A549 (cell line): ENCODE measurements around the gene SCRN2. TPM values are rescaled to one million over a fixed set of nuclear protein-coding genes. Genes with fewer than 3 reads are reported as not detected.

Experiments
- ATAC-seq, 2 experiments: fragments of 200-7000 bp in 1 of 2; fragments of >200 bp in 1 of 2; cut with Nextera tagmentation in 1 of 2; cut with Tn5 transposase in 1 of 2; 3 replicates each; pipeline versions ENCODE4 v1.8.0 to v1.9.1; 2018 to 2020; ENCODE audit warnings: mild to moderate bottlenecking in 1 of 2, moderate library complexity in 1 of 2
- CTCF ChIA-PET: fragments of 300-600 bp; sonication (Branson Sonifier 250); formaldehyde crosslinking; extraction: SDS; loops from one replicate; lab custom pipeline; 2021; ENCODE audit warnings: antibody characterized with exemption, inconsistent platforms; lab: Yijun Ruan, JAX
- POLR2A ChIA-PET: fragments of 350-600 bp; formaldehyde crosslinking; extraction: SDS; loops from one replicate; lab custom pipeline; 2021; ENCODE audit warnings: antibody characterized with exemption, inconsistent platforms; lab: Yijun Ruan, JAX
- DNase-seq, 2 experiments: peaks; one replicate each; pipeline versions ENCODE4 v3.0.0 to v3.0.0-alpha.2; 2011 to 2016; ENCODE audit warnings: low read depth in 1 of 2, low spot score in 1 of 2
- FAIRE-seq: peaks from 2 replicates; lab custom pipeline; 2011; peaks lifted over from hg19 to GRCh38; lab: Jason Lieb, UNC
- H3K27ac ChIP-seq, 2 experiments: fragments of >200 bp; sonication (Bioruptor Twin); formaldehyde crosslinking; 3 replicates each; pipeline ENCODE4 v1.5.1; 2016 to 2017
- H3K4me1 ChIP-seq: fragments of >200 bp; sonication (Bioruptor Twin); formaldehyde crosslinking; 3 replicates; pipeline ENCODE4 v1.6.1; 2016
- H3K4me2 ChIP-seq: fragments of >200 bp; sonication (Bioruptor Twin); formaldehyde crosslinking; 3 replicates; pipeline ENCODE4 v1.6.1; 2016
- H3K4me3 ChIP-seq: fragments of >200 bp; sonication (Bioruptor Twin); formaldehyde crosslinking; 3 replicates; pipeline ENCODE4 v1.5.1; 2016
- H3K9me3 ChIP-seq: fragments of >200 bp; sonication (Bioruptor Twin); formaldehyde crosslinking; 3 replicates; pipeline ENCODE4 v1.6.1; 2016
- CBX2 ChIP-seq: fragments of 200-600 bp; sonication (generic); IDR thresholded peaks from 2 replicates; pipeline ENCODE4 v1.6.1; 2016; ENCODE audit warnings: low read depth, mild to moderate bottlenecking, borderline replicate concordance
- CHD4 ChIP-seq: fragments of 200-600 bp; sonication (generic); IDR thresholded peaks from 2 replicates; pipeline ENCODE4 v1.6.1; 2016; ENCODE audit warnings: antibody characterized with exemption, mild to moderate bottlenecking, borderline replicate concordance
- EHMT2 ChIP-seq: fragments of 200-600 bp; sonication (generic); IDR thresholded peaks from 2 replicates; pipeline ENCODE4 v1.6.1; 2016; ENCODE audit warnings: antibody characterized with exemption, low read depth, mild to moderate bottlenecking, moderate library complexity
- FOSB ChIP-seq: fragments of 250-450 bp; sonication (Bioruptor Pico); IDR thresholded peaks from 2 replicates; pipeline ENCODE4 v1.5.0; 2020; ENCODE audit warnings: mild to moderate bottlenecking, moderate library complexity
- FOXS1 ChIP-seq: fragments of 250-450 bp; sonication (Bioruptor Pico); IDR thresholded peaks from 2 replicates; pipeline ENCODE4 v1.5.0; 2020; ENCODE audit warnings: mild to moderate bottlenecking, moderate library complexity
- HDAC2 ChIP-seq: fragments of 200-600 bp; sonication (generic); IDR thresholded peaks from 2 replicates; pipeline ENCODE4 v1.6.1; 2016
- HOXA7 ChIP-seq: fragments of 250-450 bp; sonication (Bioruptor Pico); IDR thresholded peaks from 2 replicates; pipeline ENCODE4 v1.5.0; 2020; ENCODE audit warnings: mild to moderate bottlenecking, moderate library complexity
- JUN ChIP-seq, 2 experiments: fragments of >200 bp; sonication (Bioruptor Twin); formaldehyde crosslinking; IDR thresholded peaks; 2 replicates in 1 of 2; 3 replicates in 1 of 2; pipeline ENCODE4 v1.6.1; 2016 to 2017
- JUNB ChIP-seq: fragments of >200 bp; sonication (Bioruptor Twin); formaldehyde crosslinking; IDR thresholded peaks from 2 replicates; pipeline ENCODE4 v1.6.1; 2016
- KDM1A ChIP-seq: fragments of 200-600 bp; sonication (generic); IDR thresholded peaks from 2 replicates; pipeline ENCODE4 v1.6.1; 2016; ENCODE audit warnings: low read depth, mild to moderate bottlenecking
- KDM5A ChIP-seq: fragments of 200-600 bp; sonication (generic); IDR thresholded peaks from 2 replicates; pipeline ENCODE4 v1.6.1; 2016; ENCODE audit warnings: antibody characterized with exemption, mild to moderate bottlenecking
- MAFK ChIP-seq: fragments of 450-650 bp; IDR thresholded peaks from 2 replicates; pipeline ENCODE4 v1.6.1; 2014; ENCODE audit not compliant: partially characterized antibody
- NR3C1 ChIP-seq: fragments of >200 bp; sonication (Bioruptor Twin); formaldehyde crosslinking; IDR thresholded peaks from 3 replicates; pipeline ENCODE4 v1.6.1; 2017
- PHF8 ChIP-seq: fragments of 200-600 bp; sonication (generic); IDR thresholded peaks from 2 replicates; pipeline ENCODE4 v1.6.1; 2016; ENCODE audit warnings: low read depth, mild to moderate bottlenecking, antibody characterized with exemption, moderate library complexity, borderline replicate concordance
- RAD21 ChIP-seq, 2 experiments: fragments of >200 bp in 1 of 2; sonication (Bioruptor Twin) in 1 of 2; formaldehyde crosslinking in 1 of 2; IDR thresholded peaks in 1 of 2; conservative IDR thresholded peaks in 1 of 2; 2 replicates in 1 of 2; 3 replicates in 1 of 2; pipeline ENCODE4 v1.6.1; 2012 to 2018; ENCODE audit warnings: inconsistent platforms in 1 of 2
- RARB ChIP-seq: fragments of 250-450 bp; sonication (Bioruptor Pico); IDR thresholded peaks from 2 replicates; pipeline ENCODE4 v1.8.0; 2021; ENCODE audit warnings: mild to moderate bottlenecking, moderate library complexity
- WGBS: methylation state at CpG from one replicate; pipeline ENCODE4 v1.1.6; 2017; ENCODE audit errors: missing lambda C conversion rate; 5-methylcytosine and 5-hydroxymethylcytosine counted together
- polyA plus RNA-seq, 4 experiments: library from polyadenylated mRNA; depleted of rRNA in 3 of 4; stranded (reverse); fragments of >200 nt; fragmentation: RNase III in 1 of 4; extraction: RNeasy Plus Mini Kit Qiagen cat#74134 plus additional on column Dnase treatment in 1 of 4; gene quantifications; 2 replicates in 3 of 4; 3 replicates in 1 of 4; pipeline ENCODE4 v1.2.3, GENCODE V29; 2011 to 2017
- TF ChIP-seq, protein P1 (sequence below): fragments of >200 bp; sonication (Bioruptor Twin); formaldehyde crosslinking; IDR thresholded peaks from 2 replicates; pipeline ENCODE4 v1.6.1; 2016
- TF ChIP-seq, protein P2 (sequence below): IDR thresholded peaks from 2 replicates; pipeline ENCODE4 v1.6.1; 2012; ENCODE audit warnings: low read depth, borderline replicate concordance
- TF ChIP-seq, protein P3 (sequence below): fragments of 150-350 bp; IDR thresholded peaks from 2 replicates; pipeline ENCODE4 v1.6.1; 2014; ENCODE audit warnings: low read depth, mild to moderate bottlenecking, low read length

The SCRN2 gene
- polyA plus RNA-seq, 2 of the 4 experiments (the other 2 are of a cell fraction), result 25.8 to 43.7 TPM

DNA sequence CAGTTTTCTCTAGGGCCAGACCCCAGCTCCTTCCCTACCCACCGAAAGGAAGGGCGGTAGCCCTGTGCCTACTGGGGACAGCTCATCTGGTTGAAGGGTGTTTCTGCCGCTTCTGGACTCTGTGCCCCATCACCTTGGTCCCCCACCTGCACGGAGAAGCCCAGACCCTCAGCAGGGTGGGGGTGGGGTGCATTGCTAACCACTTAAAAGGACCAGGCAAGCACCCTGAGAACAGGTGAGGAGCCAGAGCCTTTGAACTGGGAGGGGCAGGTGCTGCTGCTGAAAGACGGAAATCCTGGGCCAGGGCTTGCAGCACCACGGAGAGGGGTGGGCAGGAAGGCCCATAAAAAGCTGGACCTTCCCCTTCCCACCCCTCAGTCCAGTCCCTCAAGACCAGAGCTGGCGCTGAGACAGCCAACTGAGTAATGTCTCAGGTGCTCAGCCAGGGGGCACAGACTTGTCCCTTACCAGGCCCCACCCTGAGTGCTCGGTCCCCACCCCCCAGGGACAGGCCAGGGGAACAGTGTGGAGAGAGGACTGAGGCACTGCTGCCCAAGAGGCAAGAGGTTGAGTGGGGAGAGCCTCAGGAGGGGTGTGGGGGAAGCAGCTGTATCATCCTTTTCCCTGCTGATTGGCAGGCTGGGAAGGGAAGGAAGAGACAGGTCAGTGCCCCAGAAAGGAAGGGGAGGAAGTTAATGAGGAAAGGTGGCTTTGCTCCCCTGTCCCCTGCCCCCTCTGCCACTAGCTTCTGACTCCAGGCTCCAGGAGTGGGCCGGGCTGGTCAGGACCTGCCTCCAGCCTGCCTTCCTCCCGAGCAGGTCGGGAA, 44.0 kb upstream of the SCRN2 start (continued):
- TF ChIP-seq CHD4 (no peak), FOXS1 (no peak), RARB (CRISPR knock-in tag) (no peak)
- TF ChIP-seq, protein P1, sequence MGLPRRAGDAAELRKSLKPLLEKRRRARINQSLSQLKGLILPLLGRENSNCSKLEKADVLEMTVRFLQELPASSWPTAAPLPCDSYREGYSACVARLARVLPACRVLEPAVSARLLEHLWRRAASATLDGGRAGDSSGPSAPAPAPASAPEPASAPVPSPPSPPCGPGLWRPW, result no peak

DNA sequence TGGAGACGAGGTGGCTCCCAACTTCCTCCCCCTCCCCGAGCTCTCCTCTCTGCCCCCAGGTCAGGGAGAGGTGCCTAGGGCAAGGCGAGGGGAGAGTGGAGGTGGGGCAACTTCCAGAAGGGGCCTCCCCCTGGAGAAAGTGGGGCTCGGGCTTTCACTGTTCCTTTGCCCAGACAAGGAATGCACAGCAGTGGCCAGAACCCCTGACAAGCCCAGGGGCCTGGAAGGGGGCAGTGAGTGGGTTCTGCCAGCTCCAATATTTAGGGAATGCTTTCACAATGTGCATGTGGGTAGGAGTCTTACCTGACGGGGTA, 43.3 kb upstream of the SCRN2 start:
- Histone ChIP-seq H3K27ac (no peak overlapping the region; a peak in 1 of 6 replicates), H3K4me3 (no peak overlapping the region), H3K9me3 (no peaks in the 10 kb centered on the region), H3K4me1 (peaks cover 10% of the 10 kb centered on the region; the same call in 2 of the 3 replicates), H3K4me2 (no peak overlapping the region)
- TF ChIP-seq, protein P2, sequence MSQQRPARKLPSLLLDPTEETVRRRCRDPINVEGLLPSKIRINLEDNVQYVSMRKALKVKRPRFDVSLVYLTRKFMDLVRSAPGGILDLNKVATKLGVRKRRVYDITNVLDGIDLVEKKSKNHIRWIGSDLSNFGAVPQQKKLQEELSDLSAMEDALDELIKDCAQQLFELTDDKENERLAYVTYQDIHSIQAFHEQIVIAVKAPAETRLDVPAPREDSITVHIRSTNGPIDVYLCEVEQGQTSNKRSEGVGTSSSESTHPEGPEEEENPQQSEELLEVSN, result no peak
- no peak for TF ChIP-seq HOXA7
- DNase-seq, result no peak
- CTCF ChIA-PET, result interaction anchor here (0.5 to 18.8 kb wide), 9 partner anchors 9 to 155 kb away, joined by 3 to 1860 read pairs (median 6); partner anchors contain the start of genes CDK5RAP3, LRRC46, MRPL10 and SCRN2
- ATAC-seq, result no peak
- FAIRE-seq, result no peak
- POLR2A ChIA-PET, result interaction anchor here (0.7 to 1.9 kb wide), 2 partner anchors 11 to 53 kb away, joined by 3 to 7 read pairs; partner anchors contain the start of genes LRRC46, MRPL10 and SP2
- 50% methylated on average over 5 of the region's 5 CpGs for WGBS

DNA sequence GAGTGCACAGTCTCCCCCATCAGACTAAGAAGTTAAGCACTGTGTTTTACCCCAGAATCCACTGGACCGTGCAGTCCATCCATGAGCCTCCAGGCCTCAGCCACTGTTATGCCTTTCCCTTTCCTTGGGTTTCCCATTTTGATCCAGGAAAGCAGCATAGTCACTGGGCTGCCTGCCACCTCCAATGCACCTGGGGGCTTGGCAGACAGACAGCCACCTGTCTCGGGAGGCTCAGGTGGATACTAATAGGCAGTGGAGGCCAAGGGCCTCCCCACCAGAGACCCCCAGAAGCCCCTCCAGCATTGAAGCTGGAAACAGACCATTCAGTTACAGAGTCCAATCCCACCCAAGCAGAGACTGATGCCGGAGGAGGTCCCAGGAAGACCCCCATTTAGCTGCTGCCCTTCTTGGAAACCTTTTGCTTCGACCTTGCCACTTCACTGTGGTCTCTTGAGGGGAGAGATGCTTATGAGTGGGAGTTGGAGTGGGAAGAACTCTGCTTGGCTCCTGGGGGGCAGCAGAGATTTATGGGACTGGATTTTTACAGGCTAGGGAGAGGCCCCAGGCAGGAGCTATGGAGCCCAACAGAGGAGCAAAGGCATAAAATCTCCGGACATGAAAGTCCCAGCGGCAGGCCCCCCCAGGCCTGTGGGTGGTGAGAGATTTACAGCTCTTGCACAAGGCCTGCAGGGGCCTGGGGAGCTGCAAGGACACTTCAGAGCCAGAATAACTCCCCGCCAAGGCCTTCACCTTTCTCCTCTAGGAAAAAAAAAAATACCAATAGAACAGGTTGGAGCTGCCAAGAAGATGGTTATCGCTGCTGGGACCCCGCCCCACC, 42.7 kb upstream of the SCRN2 start:
- POLR2A ChIA-PET, result interaction anchor here (0.7 to 1.9 kb wide), 2 partner anchors 12 to 52 kb away, joined by 3 to 7 read pairs; partner anchors contain the start of genes LRRC46, MRPL10 and SP2

More for the DNA sequence above, 42.7 kb upstream of the SCRN2 start:
- peak overlapping the region in 1 of 2 experiments; percentile 11; a peak in 1 of 6 replicates for H3K27ac ChIP-seq
- ATAC-seq, result peak in 1 of 2 experiments; percentile 15; a peak in 3 of 6 replicates
- no peak for DNase-seq
- no peak overlapping the region for H3K4me3 ChIP-seq
- CTCF ChIA-PET, result interaction anchor here (0.5 to 18.8 kb wide), 13 partner anchors 3 to 233 kb away, joined by 3 to 1860 read pairs (median 3); partner anchors contain the start of genes CDK5RAP3, LRRC46, MRPL10 and SCRN2
- 74% methylated on average over 9 of the region's 9 CpGs for WGBS
- no peak for TF ChIP-seq CBX2
- no peak for TF ChIP-seq MAFK
- TF ChIP-seq JUN (IDR thresholded peaks at IDR 0.05), result no peak
- TF ChIP-seq FOSB (CRISPR knock-in tag), result no peak
- TF ChIP-seq, protein P3, sequence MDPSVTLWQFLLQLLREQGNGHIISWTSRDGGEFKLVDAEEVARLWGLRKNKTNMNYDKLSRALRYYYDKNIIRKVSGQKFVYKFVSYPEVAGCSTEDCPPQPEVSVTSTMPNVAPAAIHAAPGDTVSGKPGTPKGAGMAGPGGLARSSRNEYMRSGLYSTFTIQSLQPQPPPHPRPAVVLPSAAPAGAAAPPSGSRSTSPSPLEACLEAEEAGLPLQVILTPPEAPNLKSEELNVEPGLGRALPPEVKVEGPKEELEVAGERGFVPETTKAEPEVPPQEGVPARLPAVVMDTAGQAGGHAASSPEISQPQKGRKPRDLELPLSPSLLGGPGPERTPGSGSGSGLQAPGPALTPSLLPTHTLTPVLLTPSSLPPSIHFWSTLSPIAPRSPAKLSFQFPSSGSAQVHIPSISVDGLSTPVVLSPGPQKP, result no peak
- no peak for TF ChIP-seq JUNB
- no peak for TF ChIP-seq FOXS1
- no peak for TF ChIP-seq PHF8
- TF ChIP-seq EHMT2, result no peak
- TF ChIP-seq KDM1A, result no peak
- TF ChIP-seq NR3C1, result no peak
- TF ChIP-seq RAD21 (conservative IDR thresholded peaks at IDR 0.05 in 1 of 2, IDR thresholded peaks at IDR 0.05 in 1 of 2), result no peak
- no peak for TF ChIP-seq KDM5A
- TF ChIP-seq HDAC2, result no peak
- peaks cover 7% of the 10 kb centered on the region; the same call in 2 of the 3 replicates for H3K4me1 ChIP-seq
- no peak for FAIRE-seq
- no peaks in the 10 kb centered on the region for H3K9me3 ChIP-seq
- no peak overlapping the region for H3K4me2 ChIP-seq
